Measurements from ENCODE around the gene GOLGA8S. TPM values are rescaled to one million over a fixed set of nuclear protein-coding genes. Genes with fewer than 3 reads are reported as not detected.
"Not testable (repeated sequence)": the region's sequence is repeated elsewhere in the genome, so short reads cannot be mapped to it uniquely, and the experiment has no call there.

The GOLGA8S gene
- total RNA-seq, 1 experiment from 2014 or later = not detected

- in situ Hi-C loops (cut with HindIII; ENCODE audit: low sequenced_read_pairs) = no loop called here
- no peak for DNase-seq (ENCODE audit: low spot score)
Measured at GRCh38 chr15:23395030-23395692, 40.6 kb downstream of the GOLGA8S start.

DNA sequence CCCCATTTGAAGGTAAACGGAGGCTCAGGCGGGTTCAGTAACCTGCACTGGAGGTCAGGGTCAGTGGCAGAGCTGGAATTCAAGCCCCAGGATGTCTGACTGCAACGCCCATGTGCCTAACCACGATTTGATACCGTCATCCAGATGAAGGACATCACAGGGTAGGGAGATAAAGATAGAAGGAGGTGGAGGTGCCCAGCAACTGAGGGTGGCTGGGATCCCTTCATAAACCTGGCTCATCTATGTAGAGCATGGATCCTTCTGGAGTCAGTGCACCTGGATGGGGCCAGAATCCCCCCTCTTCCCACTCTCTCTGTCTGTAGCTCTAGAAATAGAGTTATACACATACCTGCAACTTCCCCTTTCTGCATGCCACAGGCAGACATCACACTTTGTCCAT is 41.3 kb downstream of the GOLGA8S start:
- DNase-seq (ENCODE audit: low spot score) = no peak
- in situ Hi-C loops (cut with HindIII; ENCODE audit: low sequenced_read_pairs) = no loop called here

- DNase-seq (ENCODE audit: low spot score) = no peak
- in situ Hi-C loops (cut with HindIII; ENCODE audit: low sequenced_read_pairs) = no loop called here
Measured at GRCh38 chr15:23397779-23398178, 43.2 kb downstream of the GOLGA8S start.

DNA sequence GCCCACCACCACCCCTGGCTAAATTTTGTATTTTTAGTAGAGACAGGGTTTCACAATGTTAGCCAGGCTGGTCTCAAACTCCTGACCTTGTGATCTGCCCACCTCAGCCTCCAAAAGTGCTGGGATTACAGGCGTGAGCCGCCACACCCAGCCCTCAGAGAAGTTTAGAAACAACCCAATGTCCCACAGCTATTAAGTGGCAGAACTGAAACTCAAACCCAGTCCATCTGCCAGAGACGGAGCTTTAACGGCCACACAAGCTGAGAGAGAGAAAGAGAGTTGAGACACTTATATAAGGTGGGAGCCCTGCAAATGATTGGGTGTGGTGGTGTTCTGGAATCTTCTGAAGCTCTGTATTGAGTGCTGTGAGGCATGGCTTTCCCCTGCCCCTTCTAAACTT is 43.8 kb downstream of the GOLGA8S start:
- DNase-seq (ENCODE audit: low spot score); in situ Hi-C loops (cut with HindIII; ENCODE audit: low sequenced_read_pairs): not testable (repeated sequence)

DNA sequence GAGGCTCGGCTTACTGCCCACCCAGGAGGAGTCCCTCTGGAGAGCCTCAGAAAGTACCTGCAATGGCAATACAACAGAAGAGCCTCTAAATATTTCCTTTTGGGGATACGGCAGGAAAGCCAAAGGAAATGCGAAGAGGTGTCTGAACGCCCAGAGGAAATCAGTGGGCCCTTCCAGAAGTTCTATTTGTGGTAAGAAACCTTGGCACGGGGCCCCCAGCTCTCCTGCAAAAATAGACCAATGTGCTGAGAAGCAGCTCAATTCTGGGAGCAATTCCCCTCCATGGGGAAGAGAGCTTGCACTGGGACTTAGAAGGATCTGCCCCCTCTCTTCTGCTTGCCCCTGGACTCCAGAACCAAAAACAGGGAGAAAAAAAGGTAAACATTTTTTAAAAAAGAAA is 44.7 kb downstream of the GOLGA8S start:
- in situ Hi-C loops (cut with HindIII; ENCODE audit: low sequenced_read_pairs); DNase-seq (ENCODE audit: low spot score): not testable (repeated sequence)

- in situ Hi-C loops (cut with HindIII; ENCODE audit: low sequenced_read_pairs) = no loop called here
- no peak for DNase-seq (ENCODE audit: low spot score)
Measured at GRCh38 chr15:23401627-23402026, 47.1 kb downstream of the GOLGA8S start.

- DNase-seq (ENCODE audit: low spot score) = no peak
- in situ Hi-C loops (cut with HindIII; ENCODE audit: low sequenced_read_pairs) = no loop called here
Measured at GRCh38 chr15:23402140-23402539, 47.6 kb downstream of the GOLGA8S start.

DNA sequence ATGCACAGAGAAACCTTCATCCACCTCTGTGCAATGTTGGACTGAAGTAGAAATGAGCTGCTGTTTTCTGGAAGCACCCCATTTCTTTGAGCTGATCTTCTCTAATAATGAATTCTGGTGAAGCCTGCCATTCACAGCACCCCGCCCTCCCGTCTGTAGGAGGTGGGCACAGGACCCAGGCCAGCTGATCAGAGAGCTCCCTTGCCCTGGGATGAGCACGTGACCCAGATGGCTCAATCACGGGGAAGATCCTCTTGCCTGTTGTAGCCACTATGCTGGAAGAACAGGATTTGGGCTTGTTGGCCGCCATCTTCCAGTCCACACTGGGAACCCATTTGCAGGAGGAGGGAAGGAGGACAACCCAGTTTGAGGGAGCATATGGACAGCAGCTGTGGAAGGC is 48.0 kb downstream of the GOLGA8S start:
- in situ Hi-C loops (cut with HindIII; ENCODE audit: low sequenced_read_pairs) = no loop called here
- DNase-seq (ENCODE audit: low spot score) = no peak

DNA sequence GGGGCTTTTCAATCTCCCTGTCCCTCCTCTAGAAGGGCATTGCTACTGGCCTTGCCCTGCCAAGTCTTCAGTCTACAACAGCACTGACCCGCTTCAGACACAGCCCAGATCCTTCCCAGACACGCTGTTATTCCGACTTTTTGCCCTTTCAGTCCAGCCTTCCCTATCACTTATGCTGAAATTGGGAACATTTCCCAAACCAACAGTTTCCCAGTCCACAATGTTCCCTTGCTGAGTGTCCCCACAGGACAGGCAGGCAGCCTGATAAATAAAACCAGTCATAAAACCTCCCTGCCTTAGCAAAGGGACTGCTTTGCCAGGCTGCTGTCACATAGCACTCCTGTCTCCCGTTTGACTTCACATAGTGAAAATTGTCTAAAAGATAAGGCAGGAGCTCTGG is 49.0 kb downstream of the GOLGA8S start:
- no peak for DNase-seq (ENCODE audit: low spot score)
- in situ Hi-C loops (cut with HindIII; ENCODE audit: low sequenced_read_pairs) = no loop called here

GRCh38 chr15:23411841-23412240 is 57.3 kb downstream of the GOLGA8S start:
- no peak for DNase-seq (ENCODE audit: low spot score)
- in situ Hi-C loops (cut with HindIII; ENCODE audit: low sequenced_read_pairs) = no loop called here

GRCh38 chr15:23412881-23413600 is 58.5 kb downstream of the GOLGA8S start:
- DNase-seq (ENCODE audit: low spot score); in situ Hi-C loops (cut with HindIII; ENCODE audit: low sequenced_read_pairs): not testable (repeated sequence)

Other genes with a start within 250 kb of the GOLGA8S start
- not detected in 2 replicates for gene GOLGA6L1, start 217.9 kb upstream of the GOLGA8S start, total RNA-seq (2014; rRNA removed; shearing (Covaris generic))
- gene GOLGA6L26, start 20.6 kb upstream of the GOLGA8S start, total RNA-seq (2014; rRNA removed; shearing (Covaris generic)) = not detected in 2 replicates
- gene GOLGA6L2, start 92.5 kb downstream of the GOLGA8S start, total RNA-seq (2014; rRNA removed; shearing (Covaris generic)) = not detected in 2 replicates
- gene MKRN3, start 210.9 kb downstream of the GOLGA8S start, total RNA-seq (2014; rRNA removed; shearing (Covaris generic)) = 0.25 TPM in 1 of 2 replicates, not detected in the other